ENCODE results near the gene PARD3B.

PARD3B gene

DNA sequence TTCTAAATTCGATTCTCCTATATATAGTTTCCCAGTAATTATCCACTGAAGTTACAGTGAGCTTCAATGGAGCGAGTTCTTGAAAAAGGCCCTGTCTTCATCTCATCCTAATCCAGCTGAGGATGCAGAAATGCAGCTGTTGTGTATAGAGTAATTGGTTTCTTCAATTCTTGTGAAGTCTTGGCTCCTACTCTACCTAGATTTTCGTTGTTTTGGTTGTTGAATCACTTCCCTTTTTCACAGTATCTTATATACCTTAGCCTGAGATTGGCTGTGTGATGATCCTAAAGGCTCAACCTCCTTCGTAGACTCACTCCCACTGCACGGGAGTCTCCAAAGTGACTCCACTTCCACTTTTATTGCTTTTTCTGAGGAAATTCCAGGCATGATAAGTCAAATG is 280.4 kb downstream of the PARD3B start:
- H3K27ac Mint-ChIP-seq = no peak overlapping the region

DNA sequence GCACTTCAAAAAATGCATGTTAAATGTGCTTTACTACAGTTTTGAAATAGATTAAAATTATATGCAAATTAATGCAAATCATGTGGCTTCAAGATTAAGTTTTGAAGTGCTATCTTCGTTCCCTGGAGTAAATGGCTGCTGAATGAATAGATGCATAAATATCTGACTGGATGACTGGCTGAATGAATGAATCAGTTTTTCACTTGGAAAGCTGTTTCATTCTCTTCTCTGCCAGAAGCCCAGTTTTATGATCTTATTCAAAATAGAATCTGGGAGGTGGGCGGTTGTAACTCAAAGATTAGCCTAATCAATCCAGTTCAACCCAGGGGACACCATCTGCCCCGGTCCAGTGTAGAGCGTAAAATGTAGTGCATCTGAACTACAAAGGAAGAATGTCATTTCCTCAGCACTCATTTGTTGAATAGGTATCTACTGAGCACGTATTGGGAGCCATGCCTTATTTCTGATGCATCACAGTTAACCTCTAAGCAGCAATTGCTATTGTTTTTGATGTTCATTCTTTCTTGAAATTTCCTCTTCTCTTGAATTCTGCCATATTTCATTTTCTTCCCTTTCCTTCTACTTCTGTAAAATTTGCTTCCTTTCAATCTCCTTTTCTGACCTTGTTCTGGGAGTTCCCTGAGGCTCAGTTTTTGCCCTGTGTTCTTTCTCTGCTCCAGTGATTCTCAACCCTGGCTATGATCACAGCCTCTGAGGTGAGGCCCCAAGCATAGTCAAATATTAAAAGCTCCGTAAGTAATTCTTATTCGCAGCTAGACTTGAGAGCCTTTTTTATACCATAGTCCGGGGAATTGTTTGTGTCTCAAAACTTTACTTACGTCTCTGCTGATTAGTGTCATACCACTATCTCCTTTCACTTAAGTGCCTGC is 282.7 kb downstream of the PARD3B start:
- Mint-ChIP-seq H3K27ac (no peak overlapping the region), H3K4me3 (no peak overlapping the region), H3K4me1 (no peaks in the 10 kb centered on the region), H3K9me3 (peaks cover 5 to 7% of the 10 kb centered on the region in 2 donors), H3K27me3 (no peaks in the 10 kb centered on the region)
- ATAC-seq (no peak), DNase-seq (no peak)

More for the DNA sequence above, 280.4 kb downstream of the PARD3B start:
- peaks cover 5 to 19% of the 10 kb centered on the region in 2 donors for H3K9me3 Mint-ChIP-seq
- no peak for ATAC-seq
- no peak overlapping the region for H3K4me3 Mint-ChIP-seq
- H3K4me1 Mint-ChIP-seq = no peaks in the 10 kb centered on the region
- H3K27me3 Mint-ChIP-seq = no peaks in the 10 kb centered on the region
- no peak for DNase-seq

DNA sequence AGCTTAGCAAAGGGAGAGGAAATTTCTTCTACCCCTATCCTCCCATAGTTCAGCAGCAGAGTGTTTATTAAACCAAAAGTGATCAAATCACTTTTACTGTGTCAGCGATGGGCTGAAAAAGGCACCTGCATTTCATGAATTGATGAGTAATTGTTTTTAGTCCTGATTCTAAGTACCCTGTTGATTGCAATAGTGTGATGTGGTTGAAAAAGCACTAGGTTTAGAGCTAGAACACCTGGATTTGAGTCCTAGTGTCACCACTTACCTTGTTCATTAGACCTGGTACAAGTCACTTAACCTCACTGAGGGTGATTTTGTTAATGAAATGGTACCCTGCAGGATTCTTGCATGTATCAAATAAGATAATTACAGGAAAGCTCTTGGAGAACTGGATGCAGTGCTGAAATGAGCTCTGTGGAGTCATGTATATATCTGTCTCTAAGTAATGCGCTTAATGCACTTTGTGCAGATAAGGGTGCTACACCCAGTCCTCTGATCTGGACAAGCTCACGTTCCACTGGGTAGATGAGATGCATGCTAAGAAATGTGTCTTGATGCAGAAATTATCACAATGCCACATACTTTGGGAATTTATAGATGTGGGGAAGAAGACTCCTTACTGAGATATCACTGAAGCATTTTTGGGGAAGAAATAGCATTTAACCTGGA is 289.6 kb downstream of the PARD3B start:
- Mint-ChIP-seq H3K27ac (no peak overlapping the region), H3K4me3 (no peak overlapping the region), H3K27me3 (no peaks in the 10 kb centered on the region), H3K9me3 (no peaks in the 10 kb centered on the region), H3K4me1 (no peaks in the 10 kb centered on the region)
- DNase-seq = no peak
- ATAC-seq = no peak

DNA sequence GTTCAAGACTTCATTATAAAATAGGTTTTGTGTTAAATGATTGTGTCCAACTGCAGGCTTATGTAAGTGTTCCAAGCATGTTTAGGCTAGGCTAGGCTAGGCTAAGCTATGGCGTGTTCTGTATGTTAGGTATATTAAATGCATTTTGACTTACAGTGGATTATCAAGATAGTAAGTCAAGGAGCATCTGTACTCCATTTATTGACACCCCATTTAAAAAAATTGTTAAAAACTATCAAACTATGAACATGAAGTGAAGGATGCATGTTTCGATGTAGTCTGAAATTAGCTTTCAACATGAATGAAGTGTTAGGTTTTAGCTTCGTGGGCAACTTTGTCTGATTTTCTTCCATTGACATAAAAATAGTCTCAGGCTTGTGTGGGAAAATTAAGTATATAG is 290.5 kb downstream of the PARD3B start:
- Mint-ChIP-seq H3K27ac (no peak overlapping the region), H3K4me3 (no peak overlapping the region), H3K4me1 (no peaks in the 10 kb centered on the region), H3K9me3 (no peaks in the 10 kb centered on the region), H3K27me3 (no peaks in the 10 kb centered on the region)
- DNase-seq (no peak), ATAC-seq (no peak)

DNA sequence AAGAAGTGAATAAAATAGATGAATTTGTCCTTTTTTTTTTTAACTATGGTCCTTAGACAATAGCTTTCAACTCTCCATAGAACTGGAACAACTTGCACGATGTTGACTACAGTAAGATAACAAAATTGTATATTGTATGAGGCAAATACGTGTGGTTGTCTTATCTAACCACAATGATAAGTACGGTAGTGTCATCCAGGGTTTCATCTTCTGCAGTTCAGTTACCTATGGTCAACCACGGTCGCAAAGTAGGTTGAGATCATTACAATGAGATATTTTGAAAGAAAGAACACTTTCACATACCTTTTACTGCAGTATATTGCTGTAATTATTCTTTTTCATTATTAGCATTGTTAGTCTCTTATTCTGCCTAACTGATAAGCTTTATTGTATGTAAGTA is 295.2 kb downstream of the PARD3B start:
- no peak overlapping the region for H3K27ac Mint-ChIP-seq
- DNase-seq (peak in 1 of 2 donors; percentile 17), ATAC-seq (peak; percentile 87)
- H3K9me3 Mint-ChIP-seq = no peaks in the 10 kb centered on the region
- H3K4me1 Mint-ChIP-seq = peaks cover 16% of the 10 kb centered on the region
- no peak overlapping the region for H3K4me3 Mint-ChIP-seq
- H3K27me3 Mint-ChIP-seq = no peaks in the 10 kb centered on the region

DNA sequence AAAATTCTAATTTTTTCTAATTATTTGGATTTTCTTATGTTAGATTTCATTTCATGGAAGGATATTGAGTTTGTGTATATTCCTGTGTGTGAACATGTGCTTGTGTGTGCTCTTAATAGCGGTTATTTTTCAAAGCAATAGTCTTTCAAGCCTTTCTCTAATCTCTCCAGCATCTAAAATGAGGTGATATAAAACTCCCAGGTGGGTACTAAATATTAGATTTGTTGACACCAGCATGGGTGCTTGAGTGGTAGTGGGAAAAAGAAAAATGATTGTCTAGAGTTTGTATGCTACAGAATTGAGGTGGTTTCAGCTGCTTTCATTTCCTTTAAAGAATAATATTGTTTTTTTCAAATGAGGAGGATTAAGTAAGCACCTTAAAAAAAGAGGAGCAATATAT is 296.8 kb downstream of the PARD3B start:
- no peak for ATAC-seq

DNA sequence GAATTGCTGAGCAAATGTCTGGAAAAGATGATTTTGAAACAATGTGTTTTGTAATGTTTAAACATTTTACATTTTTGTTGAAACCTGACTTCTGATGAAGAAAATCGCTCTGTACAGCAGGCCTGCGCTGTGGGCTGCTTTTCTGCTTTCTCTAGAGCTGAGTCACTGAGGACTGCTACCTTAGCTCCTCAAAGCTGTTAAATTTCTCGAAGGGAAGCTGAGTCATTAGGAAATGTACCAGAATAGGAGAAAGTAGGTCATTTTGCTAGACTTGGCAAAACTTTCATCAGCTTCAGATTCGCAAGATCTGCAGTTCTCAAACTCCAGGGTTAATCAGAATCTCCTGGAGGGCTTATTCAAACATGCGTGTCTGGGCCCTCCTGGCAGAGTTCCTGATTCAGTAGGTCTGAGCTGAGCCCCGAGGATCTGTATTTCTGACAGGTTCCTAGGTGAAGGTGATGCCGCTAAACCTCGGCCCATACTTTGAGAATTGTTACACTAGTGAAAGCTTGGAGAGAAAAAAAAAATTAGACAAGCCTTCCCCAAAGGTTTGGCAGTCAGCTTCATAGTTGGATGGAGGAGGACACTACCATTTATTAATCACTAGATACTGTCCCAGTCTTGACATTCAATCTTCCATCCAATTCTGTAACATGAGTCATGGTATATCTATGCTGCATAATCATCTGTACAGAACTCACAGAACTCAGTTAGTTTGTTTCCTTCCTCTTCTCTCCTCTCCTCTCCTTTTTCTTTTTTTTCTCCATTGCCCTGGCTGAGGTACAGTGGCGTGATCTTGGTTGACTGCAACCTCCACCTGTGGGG is 297.6 kb downstream of the PARD3B start:
- Mint-ChIP-seq H3K9me3 (no peaks in the 10 kb centered on the region), H3K27ac (peak overlapping the region; percentile 68 to 84), H3K4me3 (no peak overlapping the region), H3K4me1 (peaks cover 16% of the 10 kb centered on the region), H3K27me3 (no peaks in the 10 kb centered on the region)
- ATAC-seq (peak; percentile 91), DNase-seq (peak in 1 of 2 donors; percentile 10)

More for the DNA sequence above, 296.8 kb downstream of the PARD3B start:
- Mint-ChIP-seq H3K27ac (no peak overlapping the region), H3K4me1 (peaks cover 16% of the 10 kb centered on the region), H3K27me3 (no peaks in the 10 kb centered on the region), H3K4me3 (no peak overlapping the region), H3K9me3 (no peaks in the 10 kb centered on the region)
- DNase-seq = no peak

DNA sequence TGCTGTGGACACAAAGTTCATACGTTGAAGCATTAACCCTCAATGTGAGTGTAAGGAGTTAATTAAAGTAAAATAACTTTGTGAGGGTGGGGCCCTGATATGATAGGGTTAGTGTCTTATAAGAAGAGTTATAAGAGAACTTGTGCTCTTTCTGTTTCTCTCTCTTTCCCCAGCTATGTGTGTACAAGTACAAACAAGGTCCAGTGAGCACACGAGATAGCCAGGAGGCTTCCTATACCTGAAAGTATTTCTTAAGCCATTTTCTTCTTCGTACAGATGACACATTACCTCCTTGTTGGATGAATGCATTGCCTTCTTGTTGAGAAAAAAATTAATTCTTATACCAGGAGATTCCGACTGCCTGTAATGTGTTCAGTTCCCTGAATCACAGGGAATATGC is 301.2 kb downstream of the PARD3B start:
- peaks cover 16% of the 10 kb centered on the region for H3K4me1 Mint-ChIP-seq
- no peaks in the 10 kb centered on the region for H3K27me3 Mint-ChIP-seq
- no peak overlapping the region for H3K4me3 Mint-ChIP-seq
- no peaks in the 10 kb centered on the region for H3K9me3 Mint-ChIP-seq
- H3K27ac Mint-ChIP-seq = peak overlapping the region in 1 of 2 donors; percentile 19
- DNase-seq (no peak), ATAC-seq (no peak)

DNA sequence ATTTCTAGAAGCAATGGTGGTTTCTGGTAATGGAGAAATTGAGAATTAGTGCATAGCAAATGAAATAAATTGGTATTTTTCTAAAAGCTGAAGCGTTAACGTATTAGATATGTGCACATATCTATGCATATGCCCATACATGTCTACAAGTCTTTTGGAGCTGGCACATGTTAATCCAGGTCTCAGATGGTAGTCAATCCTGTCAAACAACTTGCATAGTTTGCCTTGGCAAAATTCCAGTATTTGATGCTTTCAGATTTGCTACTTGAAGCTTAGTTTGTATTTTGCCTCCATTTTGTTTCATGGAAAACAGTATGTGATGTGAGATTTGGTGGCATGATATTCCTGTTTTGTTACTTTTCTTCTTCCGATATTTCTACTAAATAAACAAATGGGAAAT is 304.6 kb downstream of the PARD3B start:
- DNase-seq (no peak), ATAC-seq (no peak)
- no peak overlapping the region for H3K4me3 Mint-ChIP-seq
- H3K4me1 Mint-ChIP-seq = no peaks in the 10 kb centered on the region
- H3K9me3 Mint-ChIP-seq = no peaks in the 10 kb centered on the region
- no peak overlapping the region for H3K27ac Mint-ChIP-seq
- H3K27me3 Mint-ChIP-seq = no peaks in the 10 kb centered on the region

DNA sequence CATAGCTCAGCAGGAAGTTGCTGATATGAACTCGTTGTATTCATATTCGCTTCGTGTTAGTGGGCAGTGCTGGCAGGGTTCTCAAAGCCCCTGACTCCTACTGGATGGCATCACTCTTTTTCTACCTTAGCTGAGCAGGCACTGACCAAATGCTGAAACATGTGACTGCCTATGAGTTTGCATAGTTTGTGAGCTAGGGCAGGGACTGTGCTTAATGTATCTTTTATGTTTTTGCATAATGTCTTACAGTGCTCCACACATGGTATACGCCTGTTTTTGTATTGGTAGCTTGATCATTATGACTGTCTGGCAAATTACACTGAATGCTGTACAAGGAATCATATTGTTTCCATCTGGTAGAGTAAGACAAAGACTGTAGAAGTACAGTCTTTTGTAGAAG is 305.3 kb downstream of the PARD3B start:
- DNase-seq (no peak), ATAC-seq (no peak)
- Mint-ChIP-seq H3K27ac (peak overlapping the region in 1 of 2 donors; percentile 29), H3K9me3 (no peaks in the 10 kb centered on the region), H3K4me3 (no peak overlapping the region), H3K4me1 (no peaks in the 10 kb centered on the region), H3K27me3 (no peaks in the 10 kb centered on the region)

DNA sequence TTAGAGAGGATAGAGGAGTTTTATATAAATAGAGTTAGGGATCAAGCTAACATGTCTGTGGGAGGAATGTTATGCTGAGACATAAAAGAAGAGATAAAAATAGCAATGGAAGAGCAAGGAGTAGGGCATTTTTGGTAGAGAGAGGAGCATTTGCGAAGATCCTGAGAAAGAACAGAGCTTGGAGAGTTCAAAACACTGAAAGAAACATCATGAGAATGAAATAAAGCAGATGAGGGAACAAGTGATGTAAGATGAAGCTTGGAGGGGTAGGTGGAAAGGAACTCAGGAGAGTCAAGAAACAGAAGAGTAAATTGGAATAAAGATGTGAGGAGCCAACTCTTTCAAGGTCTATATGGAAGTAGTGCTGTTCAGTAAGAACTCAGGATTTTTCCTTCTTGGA is 308.6 kb downstream of the PARD3B start:
- Mint-ChIP-seq H3K9me3 (no peaks in the 10 kb centered on the region), H3K27me3 (no peaks in the 10 kb centered on the region), H3K27ac (no peak overlapping the region), H3K4me3 (no peak overlapping the region), H3K4me1 (no peaks in the 10 kb centered on the region)
- ATAC-seq = no peak
- DNase-seq = no peak

DNA sequence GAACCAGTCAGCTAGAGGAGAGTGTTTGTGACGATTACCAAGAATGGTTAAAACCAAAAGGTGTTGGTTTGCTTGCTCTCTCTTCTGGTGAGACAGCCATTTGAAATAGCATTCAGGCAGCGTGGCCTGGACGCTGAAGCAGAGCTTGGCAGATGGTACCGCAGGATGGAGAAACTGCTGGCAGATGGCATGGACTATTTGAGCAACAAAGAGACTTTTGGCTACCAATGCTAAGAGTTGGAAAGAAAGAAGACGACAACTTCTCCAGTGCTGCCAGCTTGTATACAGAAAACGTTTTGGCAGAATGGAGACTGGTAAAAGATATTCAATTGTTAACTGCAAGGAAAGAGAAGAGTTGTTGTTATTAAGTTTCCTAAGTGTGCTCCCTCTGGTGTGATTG is 315.0 kb downstream of the PARD3B start:
- Mint-ChIP-seq H3K4me3 (no peak overlapping the region), H3K27ac (no peak overlapping the region), H3K27me3 (no peaks in the 10 kb centered on the region), H3K9me3 (peaks cover 9 to 14% of the 10 kb centered on the region in 2 donors), H3K4me1 (no peaks in the 10 kb centered on the region)
- no peak for ATAC-seq
- DNase-seq = no peak

DNA sequence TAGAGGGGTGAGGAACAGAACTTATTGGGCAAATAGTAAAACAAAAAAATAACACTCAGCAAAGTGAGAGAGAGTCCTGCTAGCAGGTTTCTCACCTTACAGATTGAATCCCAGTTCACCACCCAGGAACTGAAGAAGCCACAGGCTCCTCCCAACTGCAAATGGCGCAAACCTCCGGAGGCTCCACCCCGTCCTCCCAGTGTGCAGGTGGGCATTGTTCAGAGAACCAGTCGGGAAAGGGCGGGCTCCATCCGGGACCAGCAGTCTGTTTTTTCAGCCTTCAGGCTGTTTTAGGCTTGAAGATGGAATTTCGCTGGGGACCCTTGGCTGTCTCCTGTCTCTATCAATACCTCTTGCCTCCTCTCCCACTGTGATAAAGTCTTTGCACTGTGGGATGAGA is 317.5 kb downstream of the PARD3B start:
- Mint-ChIP-seq H3K9me3 (peaks cover 11 to 14% of the 10 kb centered on the region in 2 donors), H3K4me1 (no peaks in the 10 kb centered on the region), H3K27me3 (no peaks in the 10 kb centered on the region), H3K4me3 (no peak overlapping the region), H3K27ac (no peak overlapping the region)
- ATAC-seq (no peak), DNase-seq (no peak)

DNA sequence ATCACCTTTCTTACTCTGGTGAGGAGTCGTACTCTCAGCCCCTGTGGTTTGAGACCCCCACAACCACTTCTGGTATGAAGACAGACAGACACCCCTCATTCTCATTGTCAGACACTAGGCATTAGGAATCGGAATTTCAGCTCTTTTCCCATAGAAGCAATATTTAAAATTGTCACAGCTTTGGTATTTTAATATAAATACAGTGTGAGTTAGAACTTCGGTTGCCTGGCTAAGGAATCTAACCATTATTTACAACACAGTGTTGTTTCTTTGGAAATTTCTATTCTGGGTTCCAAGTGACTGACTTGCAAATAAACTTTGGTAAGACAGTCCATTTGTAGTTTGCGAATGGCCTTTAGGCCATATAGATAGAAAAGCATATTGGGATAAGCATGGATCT is 318.1 kb downstream of the PARD3B start:
- H3K4me1 Mint-ChIP-seq = no peaks in the 10 kb centered on the region
- no peaks in the 10 kb centered on the region for H3K27me3 Mint-ChIP-seq
- peaks cover 11 to 14% of the 10 kb centered on the region in 2 donors for H3K9me3 Mint-ChIP-seq
- ATAC-seq (no peak), DNase-seq (no peak)
- no peak overlapping the region for H3K4me3 Mint-ChIP-seq
- H3K27ac Mint-ChIP-seq = no peak overlapping the region

DNA sequence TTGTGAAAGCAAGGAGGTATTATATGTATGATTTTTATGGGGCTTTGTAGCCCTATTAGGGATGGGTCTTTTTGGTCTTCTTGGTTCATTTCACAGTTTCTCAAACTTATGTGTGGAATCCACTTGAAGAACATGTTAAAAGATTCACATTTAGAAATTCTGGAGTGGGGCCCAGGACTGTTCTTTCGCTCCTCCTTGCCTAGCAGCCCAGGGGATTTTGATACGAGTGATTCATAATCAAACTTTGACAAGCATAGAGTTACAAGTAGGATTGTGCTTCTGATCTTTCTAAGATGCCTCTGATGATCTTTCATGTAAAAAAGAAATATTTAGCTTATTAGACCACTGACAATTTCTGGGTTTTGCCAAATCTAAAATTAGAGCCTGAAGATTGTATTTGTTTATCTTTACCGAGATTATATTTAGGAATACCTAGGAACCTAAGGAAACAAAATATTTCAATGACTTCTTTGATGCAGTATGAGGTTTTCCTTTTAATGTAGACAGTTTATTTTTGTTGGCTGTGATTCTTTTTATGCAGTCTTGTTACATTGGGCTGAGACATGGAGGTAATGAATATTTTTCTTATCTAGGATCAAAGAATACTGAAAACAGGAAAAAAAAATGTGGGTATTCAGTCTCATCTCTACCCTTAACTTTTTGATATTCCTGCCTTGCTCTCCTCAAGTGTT is 324.0 kb downstream of the PARD3B start:
- DNase-seq (no peak), ATAC-seq (no peak)
- Mint-ChIP-seq H3K4me3 (no peak overlapping the region), H3K4me1 (peaks cover 7% of the 10 kb centered on the region), H3K9me3 (peaks cover 10 to 11% of the 10 kb centered on the region in 2 donors), H3K27me3 (no peaks in the 10 kb centered on the region), H3K27ac (no peak overlapping the region)
